Colonic mucosa (tissue), 4 donors: Measurements from ENCODE around the gene ZSCAN25. TPM values are rescaled to one million over a fixed set of nuclear protein-coding genes. Genes with fewer than 3 reads are reported as not detected.
"Not testable (repeated sequence)": the region's sequence is repeated elsewhere in the genome, so short reads cannot be mapped to it uniquely, and the experiment has no call there.

ENCODE experiments used
- DNase-seq: peaks from one replicate; pipeline ENCODE4 v3.0.0-alpha.2; 2020
- H3K27ac ChIP-seq: fragments of 200-600 bp; one replicate; pipeline ENCODE4 v1.8.0; 2021
- H3K27me3 ChIP-seq: fragments of 200-600 bp; one replicate; pipeline ENCODE4 v1.8.0; 2021
- H3K36me3 ChIP-seq: fragments of 200-600 bp; one replicate; pipeline ENCODE4 v1.8.0; 2021
- H3K4me1 ChIP-seq: fragments of 200-600 bp; one replicate; pipeline ENCODE4 v1.8.0; 2021; ENCODE audit warnings: mild to moderate bottlenecking
- H3K4me3 ChIP-seq: fragments of 200-600 bp; one replicate; pipeline ENCODE4 v1.8.0; 2021
- H3K9ac ChIP-seq, 2 donors: one replicate each; pipeline ENCODE4 v1.7.0; 2013; ENCODE audit warnings: control low read depth in 2 of 2, low read depth in 2 of 2, low read length in 2 of 2
- H3K9me3 ChIP-seq: fragments of 200-600 bp; one replicate; pipeline ENCODE4 v1.8.0; 2021
- intact Hi-C: fragments of 100-400 bp; cut with DNase I; formaldehyde crosslinking; loops from one replicate; pipeline ENCODE4 v1.14.1; 2022
- total RNA-seq, 2 donors: library from RNA; stranded (reverse); fragmentation: NEBNext Ultra II Directional in 1 of 2; extraction: Animal tissue kit (Norgen Biotek cat#: 25700) in 1 of 2; gene quantifications; one replicate each; pipeline ENCODE4 v1.2.1, GENCODE V29; 2021
- TF ChIP-seq, protein P1 (sequence below): fragments of 200-600 bp; IDR thresholded peaks from one replicate; pipeline ENCODE4 v1.8.0; 2022; ENCODE audit warnings: antibody characterized with exemption, mild to moderate bottlenecking
- donor health status: healthy.
- donor health status: DM: no; HTN: no; CAD: no.
- donor health status: DM: no; HTN: no; CAD: no.

The ZSCAN25 gene
- total RNA-seq, 2 donors from 2014 or later = 10.4 to 20.2 TPM

DNA sequence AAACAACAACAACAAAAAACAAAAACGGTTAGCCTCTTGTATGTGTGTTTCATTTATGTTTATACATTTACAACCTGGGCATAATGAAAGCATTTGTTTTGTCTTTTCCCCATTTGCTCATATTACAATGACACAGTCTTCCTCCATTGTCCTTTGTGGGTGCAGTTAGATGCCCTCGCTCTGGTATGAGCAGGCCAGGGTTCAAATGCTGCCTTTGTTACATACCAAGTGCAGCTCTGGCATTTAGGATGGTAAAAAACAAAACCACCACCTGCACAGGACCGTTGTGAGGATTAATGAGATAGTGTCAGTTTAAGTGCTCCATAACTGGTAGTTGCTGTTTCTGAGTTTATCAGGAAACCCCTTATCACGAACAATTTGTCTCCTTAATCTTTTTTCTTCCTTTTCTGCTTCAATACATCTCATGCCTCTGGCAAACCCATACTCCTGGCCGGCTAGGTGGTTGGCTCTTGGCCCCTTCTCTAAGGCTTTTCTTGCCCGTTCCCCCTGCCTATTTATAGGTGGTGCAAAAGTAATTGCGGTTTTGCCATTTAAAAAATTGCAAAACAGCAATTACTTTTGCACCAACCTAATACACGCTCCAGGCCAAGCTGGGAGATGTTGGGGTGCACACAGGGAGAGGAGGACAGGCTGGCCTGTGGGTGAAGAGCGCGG, 37.3 kb upstream of the ZSCAN25 start:
- H3K9ac ChIP-seq = peak overlapping the region; percentile 59 to 72

GRCh38 chr7:99579956-99580777, 36.6 kb upstream of the ZSCAN25 start:
- intact Hi-C loops = no loop called here
- H3K4me1 ChIP-seq = no peaks in the 10 kb centered on the region
- TF ChIP-seq, protein P1, sequence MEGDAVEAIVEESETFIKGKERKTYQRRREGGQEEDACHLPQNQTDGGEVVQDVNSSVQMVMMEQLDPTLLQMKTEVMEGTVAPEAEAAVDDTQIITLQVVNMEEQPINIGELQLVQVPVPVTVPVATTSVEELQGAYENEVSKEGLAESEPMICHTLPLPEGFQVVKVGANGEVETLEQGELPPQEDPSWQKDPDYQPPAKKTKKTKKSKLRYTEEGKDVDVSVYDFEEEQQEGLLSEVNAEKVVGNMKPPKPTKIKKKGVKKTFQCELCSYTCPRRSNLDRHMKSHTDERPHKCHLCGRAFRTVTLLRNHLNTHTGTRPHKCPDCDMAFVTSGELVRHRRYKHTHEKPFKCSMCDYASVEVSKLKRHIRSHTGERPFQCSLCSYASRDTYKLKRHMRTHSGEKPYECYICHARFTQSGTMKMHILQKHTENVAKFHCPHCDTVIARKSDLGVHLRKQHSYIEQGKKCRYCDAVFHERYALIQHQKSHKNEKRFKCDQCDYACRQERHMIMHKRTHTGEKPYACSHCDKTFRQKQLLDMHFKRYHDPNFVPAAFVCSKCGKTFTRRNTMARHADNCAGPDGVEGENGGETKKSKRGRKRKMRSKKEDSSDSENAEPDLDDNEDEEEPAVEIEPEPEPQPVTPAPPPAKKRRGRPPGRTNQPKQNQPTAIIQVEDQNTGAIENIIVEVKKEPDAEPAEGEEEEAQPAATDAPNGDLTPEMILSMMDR = no peak
- no peaks in the 10 kb centered on the region for H3K27me3 ChIP-seq
- no peaks in the 10 kb centered on the region for H3K9me3 ChIP-seq
- DNase-seq = peak; percentile 27
- H3K27ac ChIP-seq = no peak overlapping the region
- peak overlapping the region; percentile 59 to 72 for H3K9ac ChIP-seq
- peak overlapping the region; percentile 57 for H3K4me3 ChIP-seq
- H3K36me3 ChIP-seq = no peaks in the 10 kb centered on the region

More for the DNA sequence above, 37.3 kb upstream of the ZSCAN25 start:
- Histone ChIP-seq H3K36me3 (no peaks in the 10 kb centered on the region), H3K4me3 (peak overlapping the region; percentile 57), H3K27ac (no peak overlapping the region), H3K9me3 (no peaks in the 10 kb centered on the region), H3K27me3 (no peaks in the 10 kb centered on the region), H3K4me1 (no peaks in the 10 kb centered on the region)
- intact Hi-C loops = no loop called here
- TF ChIP-seq, protein P1 = no peak
- DNase-seq = no peak

GRCh38 chr7:99580778-99581332, 35.9 kb upstream of the ZSCAN25 start:
- H3K9ac ChIP-seq = peak overlapping the region in 1 of 2 donors; percentile 59

GRCh38 chr7:99588868-99589267, 27.9 kb upstream of the ZSCAN25 start:
- no peaks in the 10 kb centered on the region for H3K4me1 ChIP-seq
- no peaks in the 10 kb centered on the region for H3K27me3 ChIP-seq
- TF ChIP-seq, protein P1 = no peak
- no peak overlapping the region for H3K4me3 ChIP-seq
- H3K36me3 ChIP-seq = no peaks in the 10 kb centered on the region
- H3K9me3 ChIP-seq = no peaks in the 10 kb centered on the region
- H3K27ac ChIP-seq = no peak overlapping the region
- intact Hi-C loops = no loop called here
- no peak for DNase-seq
- H3K9ac ChIP-seq = no peak overlapping the region

More at GRCh38 chr7:99580778-99581332, 35.9 kb upstream of the ZSCAN25 start:
- H3K36me3 ChIP-seq, H3K9me3 ChIP-seq, H3K4me1 ChIP-seq, H3K27ac ChIP-seq, H3K27me3 ChIP-seq, DNase-seq, intact Hi-C loops: not testable (repeated sequence)
- H3K4me3 ChIP-seq = peak overlapping the region; percentile 57

DNA sequence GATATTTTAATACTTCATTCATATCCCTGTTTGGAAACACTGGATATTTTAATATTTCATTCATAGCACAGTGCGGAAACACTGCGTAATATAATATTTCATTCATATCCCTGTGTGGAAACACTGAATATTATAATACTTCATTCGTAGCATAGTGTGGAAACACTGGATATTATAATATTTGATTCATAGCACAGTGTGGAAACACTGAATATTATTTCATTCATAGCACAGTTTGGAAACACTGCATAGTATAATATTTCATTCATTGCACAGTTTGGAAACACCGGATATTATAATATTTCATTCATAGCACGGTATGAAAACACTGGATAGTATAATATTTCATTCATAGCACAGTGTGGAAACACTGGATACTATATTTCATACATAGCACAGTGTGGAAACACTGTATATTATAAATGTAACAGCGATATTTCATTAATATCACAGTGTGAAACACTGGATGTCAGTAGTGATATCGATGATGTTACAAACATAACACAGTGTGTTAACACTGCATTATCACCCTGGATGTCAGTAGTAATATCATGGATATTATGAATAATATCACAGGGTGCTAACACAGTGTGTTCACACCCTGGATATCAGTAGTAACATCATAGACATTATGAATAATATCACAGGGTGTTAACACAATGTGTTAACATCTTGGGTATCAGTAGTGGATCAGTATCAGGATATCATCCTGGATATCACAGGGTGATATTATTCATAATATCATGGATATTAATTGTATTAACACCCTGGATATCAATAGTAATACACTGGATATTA, 21.6 kb upstream of the ZSCAN25 start:
- no peaks in the 10 kb centered on the region for H3K36me3 ChIP-seq
- TF ChIP-seq, protein P1 = no peak
- intact Hi-C loops = no loop called here
- H3K9me3 ChIP-seq = no peaks in the 10 kb centered on the region
- H3K27ac ChIP-seq = no peak overlapping the region
- H3K9ac ChIP-seq = no peak overlapping the region
- no peaks in the 10 kb centered on the region for H3K4me1 ChIP-seq
- H3K4me3 ChIP-seq = no peak overlapping the region
- no peak for DNase-seq
- no peaks in the 10 kb centered on the region for H3K27me3 ChIP-seq
